ENCODE measurements around the gene CTSH.

Gene CTSH
- 1.4 to 6.2 (median 2.2) reads per million in 4 experiments for total RNA-seq

- peak; percentile 64 for DNase-seq
Observed at GRCh38 chr15:78944669-78945407, at the start of gene CTSH. Gene CTSH (minus strand): TSS chr15:78945046. CDS start chr15:78944981, 65 bp downstream.

- DNase-seq, result no peak
Observed at GRCh38 chr15:78993931-78994530, 49.2 kb upstream of the CTSH start.

GRCh38 chr15:78993257-78993930 lies 48.5 kb upstream of the CTSH start:
- DNase-seq, result no peak

- DNase-seq, result no peak
Observed at GRCh38 chr15:78992416-78993256, 47.8 kb upstream of the CTSH start.

- DNase-seq, result no peak
Observed at GRCh38 chr15:78991879-78992278, 47.0 kb upstream of the CTSH start.

- DNase-seq, result no peak
Observed at GRCh38 chr15:78991476-78991875, 46.6 kb upstream of the CTSH start.

- DNase-seq, result no peak
Observed at GRCh38 chr15:78990278-78990677, 45.4 kb upstream of the CTSH start.

GRCh38 chr15:78989701-78990240 lies 44.9 kb upstream of the CTSH start:
- DNase-seq, result no peak

- DNase-seq, result no peak
Observed at GRCh38 chr15:78988361-78988911, 43.6 kb upstream of the CTSH start.

GRCh38 chr15:78987556-78988360 lies 42.9 kb upstream of the CTSH start:
- DNase-seq, result no peak

- DNase-seq, result no peak
Observed at GRCh38 chr15:78985859-78986475, 41.1 kb upstream of the CTSH start.

- DNase-seq, result no peak
Observed at GRCh38 chr15:78984041-78984440, 39.2 kb upstream of the CTSH start.

GRCh38 chr15:78983146-78983918 lies 38.5 kb upstream of the CTSH start:
- no peak for DNase-seq

GRCh38 chr15:78982736-78983135 lies 37.9 kb upstream of the CTSH start:
- DNase-seq, result no peak

GRCh38 chr15:78981532-78982313 lies 36.9 kb upstream of the CTSH start:
- no peak for DNase-seq

- DNase-seq, result no peak
Observed at GRCh38 chr15:78979456-78980320, 34.8 kb upstream of the CTSH start.

GRCh38 chr15:78978601-78979179 lies 33.8 kb upstream of the CTSH start:
- DNase-seq, result no peak

Measured in effector CD8-positive, alpha-beta T cell (primary cell).